Caki2 (cell line): ENCODE results near the gene SEMA4C. TPM values are rescaled to one million over a fixed set of nuclear protein-coding genes. Genes with fewer than 3 reads are reported as not detected.
"Not testable (repeated sequence)": the region's sequence is repeated elsewhere in the genome, so short reads cannot be mapped to it uniquely, and the experiment has no call there.

Source experiments
- DNase-seq: peaks from one replicate; pipeline ENCODE4 v3.0.0-alpha.2; 2015; ENCODE audit warnings: low read depth
- in situ Hi-C: cut with HindIII; loops from 2 replicates; pipeline ENCODE4 v1.10.0; 2016; ENCODE audit warnings: low sequenced_read_pairs, low pct_unique_long_range_greater_than_20kb, mixed read lengths
- total RNA-seq: library from RNA; depleted of rRNA; stranded (reverse); fragments of >200 nt; shearing (Covaris generic); gene quantifications from 2 replicates; pipeline ENCODE4 v1.2.3, GENCODE V29; 2014; ENCODE audit warnings: low replicate concordance

The SEMA4C gene
- total RNA-seq, 1 experiment from 2014 or later: 40.4 TPM

GRCh38 chr2:96898641-96899412 lies 28.9 kb upstream of the SEMA4C start:
- no peak for DNase-seq
- in situ Hi-C loops: no loop called here

- no peak for DNase-seq
- in situ Hi-C loops: no loop called here
These were observed 28.2 kb upstream of the SEMA4C start for GRCh38 chr2:96898135-96898505.

DNA sequence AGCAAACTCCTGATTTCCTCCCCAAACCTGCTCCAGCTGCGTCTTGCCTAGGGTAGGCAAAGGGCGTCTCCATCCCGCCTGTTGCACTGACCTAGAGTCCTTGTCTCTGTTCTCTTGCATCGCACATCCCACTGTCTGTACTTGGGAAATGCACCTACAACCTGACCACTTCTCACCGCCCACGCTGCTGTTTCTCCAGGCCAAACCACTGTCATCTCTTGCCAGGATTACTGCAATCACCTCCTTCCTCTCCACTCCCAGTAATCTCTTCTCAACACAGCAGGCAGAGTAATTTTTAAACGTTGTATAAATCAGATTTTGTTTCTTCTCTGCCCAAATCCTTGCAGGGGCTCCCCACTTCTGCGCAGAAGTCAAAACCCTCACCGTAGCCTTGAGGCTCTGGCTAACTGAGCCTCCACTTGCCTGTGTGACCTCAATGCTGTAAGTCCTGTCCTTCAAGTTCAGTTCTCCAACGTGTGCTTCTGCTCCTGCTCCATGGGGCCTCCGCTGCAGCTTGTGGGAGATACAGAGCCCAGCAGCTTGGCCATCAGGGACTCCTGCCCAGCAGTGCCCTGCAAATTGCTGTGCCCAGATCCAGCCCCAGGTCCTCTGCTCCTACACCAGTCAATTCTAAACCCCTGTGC lies 27.7 kb upstream of the SEMA4C start:
- DNase-seq: no peak
- in situ Hi-C loops: no loop called here

- DNase-seq: no peak
- in situ Hi-C loops: no loop called here
These were observed 26.1 kb upstream of the SEMA4C start for GRCh38 chr2:96895746-96896651.

DNA sequence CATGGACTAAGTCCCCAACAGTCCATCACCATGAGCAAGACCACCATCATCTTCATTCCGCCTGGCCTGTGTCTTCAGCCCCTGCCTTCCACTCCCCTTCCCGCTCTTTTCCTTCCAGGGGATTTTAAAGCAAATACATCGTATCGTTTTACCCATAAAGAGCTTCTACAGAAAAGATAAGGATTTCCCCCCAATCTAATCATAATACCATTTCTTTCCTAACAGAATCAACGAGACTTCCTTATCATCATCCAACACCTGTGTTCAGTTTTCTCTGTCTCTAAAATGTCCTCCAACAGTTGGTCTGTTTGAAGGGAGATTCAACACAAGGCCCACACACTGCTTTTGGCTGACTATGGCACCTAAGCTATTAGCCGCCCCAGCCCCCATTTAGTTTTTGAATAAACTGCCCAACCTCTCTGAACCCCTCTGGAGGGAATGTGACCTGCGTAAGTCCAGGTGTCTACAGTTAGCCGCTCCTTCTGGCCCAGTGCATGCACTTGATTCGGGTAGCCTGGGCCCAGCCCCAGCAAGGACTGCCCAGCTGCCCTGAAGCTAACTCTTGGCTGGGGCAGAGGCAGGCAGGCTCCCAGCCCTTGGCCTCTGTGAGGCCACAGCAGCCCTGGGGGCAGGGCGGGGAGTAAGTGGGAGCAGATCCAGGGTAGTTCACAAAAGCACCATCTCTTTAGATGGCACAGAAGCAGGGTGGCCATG lies 25.3 kb upstream of the SEMA4C start:
- DNase-seq: no peak
- in situ Hi-C loops: no loop called here

DNA sequence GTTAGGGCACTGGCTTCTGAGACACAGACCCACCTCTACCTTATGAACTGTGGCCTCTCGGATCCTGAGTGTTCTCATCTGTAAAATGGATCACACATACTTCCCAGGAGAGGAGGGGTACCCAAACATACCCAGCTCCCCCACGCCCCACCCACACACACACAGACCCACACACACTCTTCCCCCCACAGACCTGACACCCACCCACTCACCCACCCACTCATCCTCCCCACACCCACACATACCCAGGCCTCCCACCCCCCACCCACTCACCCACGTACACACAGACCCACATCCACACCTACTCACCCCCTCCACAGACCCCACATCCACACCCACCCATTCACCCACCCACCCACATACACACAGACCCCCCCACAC lies 24.3 kb upstream of the SEMA4C start:
- in situ Hi-C loops: no loop called here
- DNase-seq: no peak

GRCh38 chr2:96893289-96894150 lies 23.6 kb upstream of the SEMA4C start:
- no peak for DNase-seq
- in situ Hi-C loops: no loop called here

DNA sequence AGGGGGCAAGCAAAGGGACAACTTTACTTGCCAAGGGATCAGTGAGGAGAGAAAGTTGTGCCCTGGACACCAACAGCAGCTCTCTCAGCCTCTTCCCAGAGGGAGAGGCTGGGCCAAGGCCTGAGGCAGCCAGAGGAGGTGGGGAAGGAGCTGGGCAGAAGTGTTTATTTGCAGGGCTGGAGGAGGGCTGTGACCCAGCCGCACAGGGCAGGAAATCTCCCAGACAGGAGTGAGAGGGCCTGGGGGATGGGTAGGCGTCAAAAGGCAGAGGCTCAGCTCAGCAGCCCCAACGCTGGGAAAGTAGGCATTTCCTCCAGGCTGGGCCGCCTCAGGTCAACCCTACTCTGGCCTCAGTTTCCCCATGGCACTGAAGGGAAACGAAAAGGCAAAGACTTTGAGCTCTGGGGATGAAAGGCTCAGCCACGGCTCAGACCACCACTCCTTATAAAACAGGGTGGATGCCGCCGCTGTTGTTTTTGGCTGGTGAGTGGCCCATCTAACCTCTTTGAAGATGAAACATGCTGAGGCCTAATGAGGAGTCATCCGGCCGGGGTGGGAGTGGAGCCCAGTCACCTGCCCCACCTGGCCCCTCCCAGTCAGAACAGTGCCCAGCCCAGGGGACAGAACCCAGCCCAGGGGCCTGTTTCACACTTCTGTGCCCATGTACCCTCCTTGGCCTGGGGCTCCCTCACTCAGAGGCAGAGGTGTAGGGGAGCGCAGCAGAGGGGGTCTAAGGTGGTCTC lies 21.9 kb upstream of the SEMA4C start:
- in situ Hi-C loops: no loop called here
- DNase-seq: no peak

DNA sequence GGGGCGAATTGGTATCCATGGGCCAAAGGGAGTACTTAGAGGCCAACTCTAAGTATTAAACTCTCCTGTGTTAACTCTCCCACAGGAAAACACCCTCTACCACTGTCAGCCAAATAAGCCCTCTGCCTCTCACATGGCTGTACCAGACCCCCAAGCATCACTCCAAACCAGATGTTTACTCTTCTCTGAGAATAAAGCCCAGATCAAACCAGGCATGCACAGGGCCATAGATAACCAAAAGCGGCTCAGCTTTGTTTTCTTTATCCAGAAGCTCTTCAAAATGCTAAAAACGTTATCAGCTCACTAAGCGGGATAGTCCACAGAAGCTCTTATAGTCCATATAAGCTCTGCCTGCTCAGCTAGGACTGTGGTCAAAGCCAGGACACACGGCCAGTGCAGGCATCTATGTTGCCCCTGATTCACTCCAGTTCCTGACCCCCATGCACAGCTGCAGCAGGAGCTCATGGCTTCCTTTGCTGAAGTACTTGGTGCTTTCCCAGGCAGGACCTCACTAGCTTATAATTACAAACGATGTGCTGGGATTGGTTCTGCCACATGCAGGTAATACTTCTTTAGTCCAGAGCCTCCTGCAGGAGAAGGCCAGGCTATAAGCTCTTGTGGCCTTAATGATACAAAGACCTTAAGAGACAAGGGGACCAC lies 21.0 kb upstream of the SEMA4C start:
- in situ Hi-C loops: no loop called here
- no peak for DNase-seq

- in situ Hi-C loops: no loop called here
- DNase-seq: no peak
These were observed 20.4 kb upstream of the SEMA4C start for GRCh38 chr2:96890252-96890651.

GRCh38 chr2:96889502-96889901 lies 19.6 kb upstream of the SEMA4C start:
- DNase-seq, in situ Hi-C loops: not testable (repeated sequence)

DNA sequence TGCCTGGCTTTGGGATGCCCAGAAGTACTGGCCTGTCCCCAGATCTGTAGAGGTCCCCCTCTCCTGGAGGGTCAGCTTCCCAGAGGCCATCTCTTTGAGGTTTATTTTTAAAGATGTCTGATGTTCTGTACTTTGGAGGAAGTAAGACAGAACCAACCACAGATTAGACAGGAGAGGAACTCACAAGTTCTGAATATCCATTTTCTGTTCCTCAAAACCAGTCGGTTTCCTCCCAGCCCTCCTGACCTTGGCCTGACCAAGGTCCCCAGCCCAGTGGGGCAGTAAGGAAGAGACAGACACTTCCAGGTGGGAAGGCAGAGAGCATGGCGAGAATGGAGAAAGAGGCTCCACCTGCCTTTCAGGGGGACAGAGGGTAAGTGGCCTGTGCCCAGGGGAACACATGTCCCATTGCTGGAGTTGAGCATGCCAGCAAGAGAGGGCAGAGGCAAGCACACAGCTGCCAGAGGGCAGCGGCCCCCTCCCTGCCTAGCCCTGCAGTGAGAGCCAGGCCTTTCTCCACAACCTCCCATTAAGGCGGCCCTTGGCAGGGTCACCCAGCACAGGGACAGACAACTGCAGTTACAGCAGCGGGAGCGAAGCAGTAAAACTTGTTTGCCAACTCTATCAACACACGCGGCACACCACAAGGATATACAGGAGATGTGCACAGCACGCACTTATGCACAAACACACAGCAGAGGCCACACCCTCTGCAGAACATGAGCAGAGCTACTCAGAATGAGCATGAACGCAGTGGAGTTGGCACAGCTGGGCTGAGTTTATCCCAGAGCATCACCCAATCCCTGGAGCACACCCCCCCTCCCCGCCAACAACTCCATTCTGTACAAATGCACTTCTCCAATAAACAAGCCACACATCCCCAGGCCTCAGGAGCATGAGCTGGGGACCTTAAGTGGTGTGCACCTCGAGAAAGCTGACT lies 18.5 kb upstream of the SEMA4C start:
- in situ Hi-C loops: no loop called here
- DNase-seq: no peak

DNA sequence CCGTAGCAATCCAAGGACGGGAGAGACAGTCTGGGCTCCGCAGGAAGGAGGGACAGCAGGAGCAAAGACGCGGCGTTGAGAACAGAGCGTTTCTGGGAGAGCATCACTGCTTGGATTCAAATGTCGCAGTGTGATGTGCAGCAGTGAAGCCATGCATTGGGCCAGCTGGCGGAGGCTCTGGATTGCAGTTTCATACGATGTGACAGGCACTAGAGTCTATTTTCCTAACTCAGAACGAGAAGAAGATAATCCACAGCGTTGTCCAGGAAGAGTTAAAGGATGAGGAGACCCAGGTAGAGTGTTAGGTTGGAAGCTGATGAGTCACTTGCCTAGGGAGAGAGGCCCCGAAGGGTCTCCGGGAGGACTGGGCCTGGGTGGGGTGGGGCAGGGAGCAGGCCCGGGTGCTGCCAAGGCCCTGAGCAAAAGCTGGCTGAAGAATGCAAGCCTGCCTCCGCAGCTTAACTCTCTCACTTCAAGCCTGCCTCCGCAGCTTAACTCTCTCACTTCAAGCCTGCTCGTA lies 17.7 kb upstream of the SEMA4C start:
- DNase-seq: no peak
- in situ Hi-C loops: no loop called here

DNA sequence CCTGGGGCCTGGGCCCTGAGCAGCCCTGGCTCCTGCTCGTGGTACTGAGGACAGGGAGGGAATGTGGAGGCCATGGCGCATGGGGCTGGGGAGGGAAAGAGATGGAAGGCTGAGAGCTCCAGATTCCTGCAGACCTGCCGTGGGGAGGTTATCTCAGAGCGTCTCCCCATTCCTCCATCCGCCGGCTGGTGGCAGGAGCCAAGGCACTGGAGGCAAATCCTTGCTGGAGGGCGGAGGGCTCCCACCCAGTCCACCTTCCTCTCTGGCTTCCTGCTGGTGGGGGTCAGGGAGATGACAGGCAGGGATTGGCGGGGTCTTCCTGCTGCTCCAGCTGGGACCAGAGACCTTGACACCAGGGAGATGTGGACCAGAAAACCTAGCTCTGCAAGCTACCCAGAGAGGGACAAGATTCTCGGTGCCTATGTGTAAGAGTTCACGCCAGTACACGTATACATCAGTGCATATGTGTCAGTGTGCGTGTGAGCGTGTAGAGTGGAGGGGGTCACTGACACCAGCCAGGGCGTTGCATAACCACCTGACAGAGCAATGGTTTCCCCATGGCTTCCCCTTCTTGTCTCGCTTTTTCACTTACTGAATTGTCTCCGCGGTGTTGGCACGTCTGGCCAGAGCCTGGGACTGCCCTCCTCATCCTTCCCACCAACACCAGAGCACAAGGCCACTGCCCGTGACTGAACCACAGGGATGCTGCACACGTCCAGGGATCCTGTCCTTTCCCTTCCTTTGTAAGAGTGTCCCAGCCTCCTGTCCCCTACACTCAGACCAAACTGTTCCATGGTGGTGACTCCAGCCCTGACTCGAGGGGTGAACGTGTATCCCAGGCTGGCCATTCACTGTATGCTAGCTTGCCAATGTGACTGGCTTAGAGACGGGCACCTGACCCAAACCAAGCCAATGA lies 15.8 kb upstream of the SEMA4C start:
- no peak for DNase-seq
- in situ Hi-C loops: no loop called here
